Measurements from ENCODE around the gene CA5A. TPM values are rescaled to one million over a fixed set of nuclear protein-coding genes. Genes with fewer than 3 reads are reported as not detected.

CA5A gene
- total and polyA plus RNA-seq, 9 of the 15 experiments (the other 6 are each of a cell fraction or from before 2014, with no cell fraction given): not detected

GRCh38 chr16:87948735-87949070 lies 12.4 kb upstream of the CA5A start:
- TF ChIP-seq C11orf30 (IDR thresholded peaks at IDR 0.05; ENCODE audit: low read depth) (peak; percentile 79), MAFF (IDR thresholded peaks at IDR 0.05; ENCODE audit: low read length) (peak; percentile 59; the same call in 1 of the 2 replicates), MAFK (IDR thresholded peaks at IDR 0.05; ENCODE audit: low read length) (peak; percentile 49; the same call in 1 of the 2 replicates), RREB1 (CRISPR knock-in tag; IDR thresholded peaks at IDR 0.05) (no peak), ZNF830 (CRISPR knock-in tag; IDR thresholded peaks at IDR 0.05) (no peak)
- no peaks in the 10 kb centered on the region for H3K27me3 ChIP-seq (ENCODE audit: control insufficient read depth in 2 of 2, insufficient read depth in 2 of 2, low read length in 2 of 2)
- H3K27ac ChIP-seq (ENCODE audit: extremely low read depth, low read depth, low read length): no peak overlapping the region
- DNase-seq (ENCODE audit: extremely low read depth in 1 of 4, low spot score in 3 of 4) (no peak), ATAC-seq (no peak), FAIRE-seq (no peak)
- H3K9me1 ChIP-seq (ENCODE audit: control insufficient read depth, insufficient read depth, low read length): no peaks in the 10 kb centered on the region
- H3K79me2 ChIP-seq (ENCODE audit: control insufficient read depth, insufficient read depth, low read length): peaks cover 22% of the 10 kb centered on the region
- H4K20me1 ChIP-seq (replicated peaks; ENCODE audit: control insufficient read depth, insufficient read depth, low read length): no peaks in the 10 kb centered on the region
- H3K4me3 ChIP-seq: no peak overlapping the region
- in situ Hi-C loops (cut with MboI): no loop called here
- BruUV-seq (replicated peaks): no TSS peak
- POLR2A ChIA-PET: interaction anchor here (0.7 kb wide), 1 partner anchor 318 kb away, joined by 3 read pairs; no protein-coding TSS in a partner anchor
- H3K36me3 ChIP-seq (ENCODE audit: control insufficient read depth, insufficient read depth, low read length): peaks cover 10% of the 10 kb centered on the region; the same call in 2 of the 3 replicates
- intact Hi-C loops (cut with micrococcal nuclease): no loop called here
- H3K4me2 ChIP-seq (ENCODE audit: insufficient read depth, low read length): no peak overlapping the region
- CTCF ChIA-PET (ENCODE audit: low intra/inter-chr PET ratio): no interaction called here
- H2AFZ ChIP-seq (ENCODE audit: low read depth, low read length): peak overlapping the region; percentile 63; the same call in 1 of the 2 replicates
- peak overlapping the region in 1 of 2 experiments; percentile 70; a peak in 1 of 4 replicates for H3K9ac ChIP-seq (ENCODE audit: insufficient read depth in 1 of 2, low read depth in 2 of 2, low read length in 2 of 2)
- WGBS (ENCODE audit: insufficient coverage, low coverage, missing lambda C conversion rate): 84% methylated on average over 5 of the region's 5 CpGs
- H3K4me1 ChIP-seq (replicated peaks in 1 of 2; ENCODE audit: control insufficient read depth in 2 of 2, insufficient read depth in 2 of 2, low read length in 2 of 2): peaks cover 17 to 29% of the 10 kb centered on the region in 2 experiments; a peak in 4 of 5 replicates
- H3K9me3 ChIP-seq (replicated peaks; ENCODE audit: control insufficient read depth, insufficient read depth, low read depth, low read length): no peaks in the 10 kb centered on the region

All from K562 (cell line).